ENCODE data around the gene ASB1. TPM values are rescaled to one million over a fixed set of nuclear protein-coding genes. Genes with fewer than 3 reads are reported as not detected.

The ASB1 gene
- total RNA-seq, 1 experiment from 2014 or later: 46.0 TPM

GRCh38 chr2:238434846-238435751 is 8.4 kb downstream of the ASB1 start:
- H2BK12ac ChIP-seq (ENCODE audit: insufficient read length, low read depth, low read length): no peak overlapping the region
- H3T11ph ChIP-seq (ENCODE audit: low read length): no peak overlapping the region
- DNase-seq: no peak
- H4K20me1 ChIP-seq (ENCODE audit: control insufficient read depth, insufficient read depth, insufficient read length): no peaks in the 10 kb centered on the region
- no peak overlapping the region for H2AFZ ChIP-seq (ENCODE audit: low read length)
- Mint-ChIP-seq H3K36me3 (ENCODE audit: insufficient read depth in 1 of 3, low read depth in 3 of 3) (peaks cover 38 to 67% (median 67%) of the 10 kb centered on the region in 3 experiments), H3K27me3 (ENCODE audit: low read depth) (no peaks in the 10 kb centered on the region), H3K4me3 (no peak overlapping the region), H3K27ac (peak overlapping the region in 1 of 3 experiments; percentile 57; a peak in 2 of 7 replicates), H3K9me3 (peaks cover 0 to 8% of the 10 kb centered on the region in 2 experiments; a peak in 2 of 5 replicates), H3K4me1 (no peaks in the 10 kb centered on the region)
- no peak overlapping the region for H4K8ac ChIP-seq (replicated peaks; ENCODE audit: insufficient read length, low read depth, low read length)
- H3K14ac ChIP-seq (ENCODE audit: insufficient read depth, low read length): no peak overlapping the region
- H3K27me3 ChIP-seq (ENCODE audit: insufficient read depth, low read length): no peaks in the 10 kb centered on the region
- H2AK5ac ChIP-seq (ENCODE audit: insufficient read length, low read length): no peak overlapping the region
- H3K9me3 ChIP-seq (ENCODE audit: control insufficient read depth, low read depth, low read length): no peaks in the 10 kb centered on the region
- no peak overlapping the region for H3K9ac ChIP-seq (ENCODE audit: extremely low read depth, insufficient read length, low read length)
- H3K27ac ChIP-seq (ENCODE audit: insufficient read length, low read depth, low read length): no peak overlapping the region
- no peak overlapping the region for H3K4me2 ChIP-seq (ENCODE audit: insufficient read depth, insufficient read length, low read length)
- H3K23ac ChIP-seq (ENCODE audit: insufficient read length, low read depth, low read length): no peak overlapping the region
- no peak overlapping the region for H3K18ac ChIP-seq (ENCODE audit: insufficient read length, low read depth, low read length)
- no peaks in the 10 kb centered on the region for H3K23me2 ChIP-seq (ENCODE audit: insufficient read length, low read depth, low read length, poor library complexity, severe bottlenecking)
- H3K4ac ChIP-seq (ENCODE audit: low read depth, low read length): no peak overlapping the region
- H3K56ac ChIP-seq (ENCODE audit: insufficient read length, low read depth, low read length): no peak overlapping the region
- H4K91ac ChIP-seq (ENCODE audit: insufficient read length, low read depth, low read length): no peak overlapping the region
- H3K79me1 ChIP-seq (ENCODE audit: insufficient read depth, low read depth, low read length, poor library complexity, severe bottlenecking): peaks cover 8% of the 10 kb centered on the region
- H2BK20ac ChIP-seq (ENCODE audit: low read depth, low read length, poor library complexity, severe bottlenecking): no peak overlapping the region
- no peak overlapping the region for H2BK5ac ChIP-seq (ENCODE audit: insufficient read length, low read length)
- H2BK120ac ChIP-seq (ENCODE audit: low read depth, low read length, poor library complexity, severe bottlenecking): no peak overlapping the region
- H3K79me2 ChIP-seq (ENCODE audit: insufficient read depth, low read length): peaks cover 16% of the 10 kb centered on the region; the same call in 1 of the 2 replicates
- H4K5ac ChIP-seq (ENCODE audit: insufficient read length, low read depth, low read length): no peak overlapping the region
- no CpG with 5 or more reads among the region's 24 CpGs for WGBS (ENCODE audit: extremely low coverage, insufficient read length, low lambda C conversion rate)
- no peaks in the 10 kb centered on the region for H3K4me1 ChIP-seq (ENCODE audit: insufficient read depth, low read length)
- no peak for TF ChIP-seq CTCF (conservative IDR thresholded peaks at IDR 0.05)
- H2BK15ac ChIP-seq (ENCODE audit: low read depth, low read length): no peak overlapping the region
